Measurements from ENCODE around the gene C1QTNF7. TPM values are rescaled to one million over a fixed set of nuclear protein-coding genes. Genes with fewer than 3 reads are reported as not detected.

Gene C1QTNF7
- polyA plus RNA-seq, 1 of the 3 experiments (the other 2 are of a cell fraction) = not detected

- no peaks in the 10 kb centered on the region for H3K36me3 ChIP-seq (replicated peaks in 1 of 2; ENCODE audit: control insufficient read depth in 1 of 2, insufficient read depth in 2 of 2, low read length in 1 of 2)
- peaks cover 8 to 19% of the 10 kb centered on the region in 2 experiments; a peak in 3 of 4 replicates for H3K4me1 ChIP-seq (ENCODE audit: control insufficient read depth in 1 of 2, insufficient read depth in 2 of 2, low read depth in 1 of 2, low read length in 1 of 2)
- peak overlapping the region in 1 of 2 experiments; percentile 89; a peak in 2 of 4 replicates for H3K27ac ChIP-seq (ENCODE audit: low read depth in 2 of 2, low read length in 1 of 2)
- H3K9ac ChIP-seq = no peak overlapping the region
- TF ChIP-seq USF2 (IDR thresholded peaks at IDR 0.05; ENCODE audit: borderline replicate concordance, low read depth, low read length) = no peak
- TF ChIP-seq GABPA (IDR thresholded peaks at IDR 0.05; ENCODE audit: low read depth) = no peak
- no peak for TF ChIP-seq MAX (IDR thresholded peaks at IDR 0.05; ENCODE audit: low read depth)
- no peak for TF ChIP-seq RCOR1 (IDR thresholded peaks at IDR 0.05; ENCODE audit: low read length)
- 0 out of 4 replicates have a peak, but pooled peaks of 1 of the 2 experiments have one; percentile 4 for TF ChIP-seq EP300 (IDR thresholded peaks at IDR 0.05; ENCODE audit: borderline replicate concordance in 1 of 2, low read depth in 1 of 2, low read length in 1 of 2)
- TF ChIP-seq NFIC (IDR thresholded peaks at IDR 0.05; ENCODE audit: borderline replicate concordance) = peak; percentile 51
- peak; percentile 69 for TF ChIP-seq TCF12 (IDR thresholded peaks at IDR 0.05)
- TF ChIP-seq TAF1 (IDR thresholded peaks at IDR 0.05; ENCODE audit: borderline replicate concordance, low read depth, low read length) = no peak
- no peak for TF ChIP-seq FOXJ3 (CRISPR knock-in tag; IDR thresholded peaks at IDR 0.05)
- TF ChIP-seq EZH2phosphoT487 (IDR thresholded peaks at IDR 0.05; ENCODE audit: borderline replicate concordance, low read depth) = no peak
- no peak for TF ChIP-seq MXI1 (IDR thresholded peaks at IDR 0.05; ENCODE audit: low read depth, low read length)
- TF ChIP-seq RAD21 (IDR thresholded peaks at IDR 0.05; ENCODE audit: low read length) = no peak
- no peak for TF ChIP-seq RFX5 (IDR thresholded peaks at IDR 0.05; ENCODE audit: low read length)
- TF ChIP-seq FOSL2 (IDR thresholded peaks at IDR 0.05; ENCODE audit: borderline replicate concordance, low read depth) = no peak
- no peak for TF ChIP-seq SIN3A (IDR thresholded peaks at IDR 0.05; ENCODE audit: borderline replicate concordance, low read depth, low read length)
- TF ChIP-seq, protein P1, sequence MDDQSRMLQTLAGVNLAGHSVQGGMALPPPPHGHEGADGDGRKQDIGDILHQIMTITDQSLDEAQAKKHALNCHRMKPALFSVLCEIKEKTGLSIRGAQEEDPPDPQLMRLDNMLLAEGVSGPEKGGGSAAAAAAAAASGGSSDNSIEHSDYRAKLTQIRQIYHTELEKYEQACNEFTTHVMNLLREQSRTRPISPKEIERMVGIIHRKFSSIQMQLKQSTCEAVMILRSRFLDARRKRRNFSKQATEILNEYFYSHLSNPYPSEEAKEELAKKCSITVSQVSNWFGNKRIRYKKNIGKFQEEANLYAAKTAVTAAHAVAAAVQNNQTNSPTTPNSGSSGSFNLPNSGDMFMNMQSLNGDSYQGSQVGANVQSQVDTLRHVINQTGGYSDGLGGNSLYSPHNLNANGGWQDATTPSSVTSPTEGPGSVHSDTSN (IDR thresholded peaks at IDR 0.05) = peak; percentile 70
- no peak for TF ChIP-seq POLR2AphosphoS5 (IDR thresholded peaks at IDR 0.05; ENCODE audit: low read depth, low read length)
- H2AFZ ChIP-seq (ENCODE audit: low read depth) = no peak overlapping the region
- H4K20me1 ChIP-seq (ENCODE audit: insufficient read depth) = no peaks in the 10 kb centered on the region
- H3K27me3 ChIP-seq (ENCODE audit: insufficient read depth) = no peaks in the 10 kb centered on the region
- no peak overlapping the region for H3K4me3 ChIP-seq (ENCODE audit: low read depth in 2 of 2, low read length in 1 of 2)
- no peaks in the 10 kb centered on the region for H3K79me2 ChIP-seq (ENCODE audit: insufficient read depth)
- H3K9me2 ChIP-seq = no peaks in the 10 kb centered on the region
- DNase-seq = peak; percentile 32
- POLR2A ChIA-PET = no interaction called here
- CTCF ChIA-PET = interaction anchor here (0.9 to 1.9 kb wide), 6 partner anchors 9 to 206 kb away, joined by 4 to 13 read pairs (median 4); partner anchors contain the start of gene C1QTNF7
- WGBS (ENCODE audit: low lambda C conversion rate) = 2% methylated on average over 2 of the region's 2 CpGs
- no peaks in the 10 kb centered on the region for H3K9me3 ChIP-seq
- H3K4me2 ChIP-seq = peak overlapping the region; percentile 31; the same call in 1 of the 2 replicates
- H3F3A ChIP-seq (replicated peaks; ENCODE audit: insufficient read depth) = no peaks in the 10 kb centered on the region
Observed at GRCh38 chr4:15436513-15436912, 8.7 kb downstream of the C1QTNF7 start.

All from SK-N-SH (cell line).